ENCODE measurements around the gene PHEX.

DNA sequence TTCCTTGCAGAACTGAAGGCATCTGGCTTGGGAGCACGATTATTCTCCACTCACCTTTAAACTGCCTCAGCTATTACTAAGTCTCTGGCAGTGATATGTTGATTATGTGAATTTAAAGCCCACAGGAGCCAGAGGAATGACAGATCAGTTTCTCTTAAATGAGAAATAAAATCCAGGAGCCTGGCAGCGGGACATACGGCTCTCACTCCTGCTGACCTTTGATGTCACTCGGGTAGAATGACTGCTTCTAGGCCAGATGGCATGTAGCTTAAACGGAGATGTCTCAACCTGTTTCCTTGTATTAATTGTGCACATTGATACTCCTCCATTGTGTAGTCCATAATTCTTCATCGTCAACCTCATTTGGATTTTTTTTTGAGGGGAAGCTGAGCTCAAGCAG, 236.6 kb downstream of the PHEX start:
- TF ChIP-seq CTCF (IDR thresholded peaks at IDR 0.05; ENCODE audit: low read length) (no peak), EZH2 (IDR thresholded peaks at IDR 0.05; ENCODE audit: borderline replicate concordance, low read length) (no peak)
